Fibroblast of villous mesenchyme (primary cell): ENCODE results near the gene CCDC15. TPM values are rescaled to one million over a fixed set of nuclear protein-coding genes. Genes with fewer than 3 reads are reported as not detected.
"Not testable (repeated sequence)": the region's sequence is repeated elsewhere in the genome, so short reads cannot be mapped to it uniquely, and the experiment has no call there.

Experiments used
- DNase-seq: peaks from one replicate; pipeline ENCODE4 v3.0.0-alpha.2; 2010; ENCODE audit warnings: low read depth
- H3K4me3 ChIP-seq: 2 replicates; pipeline ENCODE4 v1.5.1; 2011; ENCODE audit warnings: low read depth, mild to moderate bottlenecking, low read length
- CTCF ChIP-seq: IDR thresholded peaks from 2 replicates; pipeline ENCODE4 v1.5.1; 2012; ENCODE audit warnings: low read depth, mild to moderate bottlenecking, low read length; ENCODE audit not compliant: insufficient read depth
- total RNA-seq: library from RNA; depleted of rRNA; stranded (reverse); fragments of >200 nt; gene quantifications from 2 replicates; pipeline ENCODE4 v1.2.3, GENCODE V29; 2012

Gene CCDC15
- total RNA-seq, 1 donor: 3.5 TPM

- no peak for DNase-seq
- H3K4me3 ChIP-seq: no peak overlapping the region
- TF ChIP-seq CTCF: no peak
Observed at GRCh38 chr11:125053167-125053566, 99.2 kb downstream of the CCDC15 start.

- TF ChIP-seq CTCF: no peak
- no peak for DNase-seq
- H3K4me3 ChIP-seq: no peak overlapping the region
Observed at GRCh38 chr11:125055107-125055715, 101.2 kb downstream of the CCDC15 start.

GRCh38 chr11:125056111-125056510, 102.1 kb downstream of the CCDC15 start:
- H3K4me3 ChIP-seq, DNase-seq: not testable (repeated sequence)

- DNase-seq: no peak
- H3K4me3 ChIP-seq: no peak overlapping the region
- TF ChIP-seq CTCF: no peak
Observed at GRCh38 chr11:125056931-125057692, 103.1 kb downstream of the CCDC15 start.

- H3K4me3 ChIP-seq: no peak overlapping the region
- DNase-seq: no peak
- TF ChIP-seq CTCF: no peak
Observed at GRCh38 chr11:125057693-125058016, 103.7 kb downstream of the CCDC15 start.

GRCh38 chr11:125061281-125061680, 107.3 kb downstream of the CCDC15 start:
- H3K4me3 ChIP-seq: no peak overlapping the region
- no peak for DNase-seq
- TF ChIP-seq CTCF: no peak

GRCh38 chr11:125062218-125062930, 108.4 kb downstream of the CCDC15 start:
- TF ChIP-seq CTCF: no peak

More at GRCh38 chr11:125062218-125062930, 108.4 kb downstream of the CCDC15 start:
- DNase-seq: no peak
- peak overlapping the region; percentile 62 for H3K4me3 ChIP-seq
